Spleen (tissue), 11 donors: ENCODE results near the gene SLC9C1. TPM values are rescaled to one million over a fixed set of nuclear protein-coding genes. Genes with fewer than 3 reads are reported as not detected.

Experiments used
- DNase-seq: peaks from one replicate; pipeline ENCODE4 v3.0.0-alpha.2; 2020
- H3K27ac ChIP-seq, 8 donors: fragments of 200-600 bp; sonication (generic) in 7 of 8; 1 replicate in 4 of 8; 2 replicates in 4 of 8; pipeline versions ENCODE4 v1.5.0 to v1.8.0; 2016 to 2021; ENCODE audit warnings: inconsistent platforms in 4 of 8, mild to moderate bottlenecking in 4 of 8, moderate library complexity in 1 of 8
- H3K27me3 ChIP-seq, 7 donors: fragments of 200-600 bp; sonication (generic) in 6 of 7; replicated peaks in 1 of 7; 1 replicate in 4 of 7; 2 replicates in 3 of 7; pipeline versions ENCODE4 v1.5.0 to v1.8.0; 2016 to 2021; ENCODE audit warnings: inconsistent platforms in 3 of 7, mild to moderate bottlenecking in 1 of 7
- H3K36me3 ChIP-seq, 6 donors: fragments of 200-600 bp; sonication (generic) in 5 of 6; 1 replicate in 4 of 6; 2 replicates in 2 of 6; pipeline versions ENCODE4 v1.5.0 to v1.8.0; 2016 to 2021; ENCODE audit warnings: inconsistent platforms in 2 of 6
- H3K4me1 ChIP-seq, 6 donors: fragments of 200-600 bp; sonication (generic) in 5 of 6; 1 replicate in 3 of 6; 2 replicates in 3 of 6; pipeline versions ENCODE4 v1.5.0 to v1.8.0; 2016 to 2021; ENCODE audit warnings: inconsistent platforms in 3 of 6
- H3K4me3 ChIP-seq, 8 donors: fragments of 200-600 bp; sonication (generic) in 7 of 8; 1 replicate in 4 of 8; 2 replicates in 4 of 8; pipeline versions ENCODE4 v1.5.0 to v1.8.0; 2016 to 2021; ENCODE audit warnings: inconsistent platforms in 4 of 8, mild to moderate bottlenecking in 4 of 8, moderate library complexity in 2 of 8
- H3K9me3 ChIP-seq, 8 donors: fragments of 200-600 bp; sonication (generic) in 7 of 8; 1 replicate in 4 of 8; 2 replicates in 4 of 8; pipeline versions ENCODE4 v1.5.0 to v1.8.0; 2016 to 2021; ENCODE audit warnings: inconsistent platforms in 4 of 8
- POLR2A ChIP-seq, 3 donors: fragments of 450-650 bp; IDR thresholded peaks; one replicate each; pipeline ENCODE4 v1.5.1; 2017; ENCODE audit warnings: antibody characterized with exemption in 3 of 3, mild to moderate bottlenecking in 1 of 3
- POLR2AphosphoS5 ChIP-seq, 3 donors: sonication (generic); formaldehyde crosslinking; IDR thresholded peaks; one replicate each; pipeline ENCODE4 v1.5.1; 2017; ENCODE audit warnings: antibody characterized with exemption in 3 of 3
- WGBS, 5 donors: extraction: QIAGEN DNeasy Blood & Tissue Kit in 3 of 5; methylation state at CpG; one replicate each; pipeline versions ENCODE4 v1.1.5 to v1.1.7; 2013 to 2018; 5-methylcytosine and 5-hydroxymethylcytosine counted together
- intact Hi-C: fragments of 100-400 bp; cut with DNase I; formaldehyde crosslinking; loops from one replicate; pipeline ENCODE4 v1.15.0; 2023; ENCODE audit warnings: low total_unique reads
- polyA plus RNA-seq, 3 donors: library from polyadenylated mRNA; stranded (reverse); fragments of 200-250 nt; gene quantifications; one replicate each; pipeline ENCODE4 v1.2.1, GENCODE V29; 2013
- total RNA-seq, 7 donors: library from RNA; depleted of rRNA in 3 of 7; stranded (reverse); fragments of >200 nt in 3 of 7; fragmentation: NEBNext Ultra II Directional in 4 of 7; extraction: Animal tissue kit (Norgen Biotek cat#: 25700) in 4 of 7; gene quantifications; one replicate each; pipeline versions ENCODE4 v1.1.0 to v1.2.1, GENCODE V29; 2016 to 2021
- TF ChIP-seq, protein P1 (sequence below), 11 experiments: fragments of 200-600 bp in 7 of 11; fragments of 450-650 bp in 4 of 11; sonication (generic) in 4 of 11; IDR thresholded peaks in 8 of 11; conservative IDR thresholded peaks in 3 of 11; 1 replicate in 7 of 11; 2 replicates in 4 of 11; pipeline versions ENCODE4 v1.4.0 to v1.8.0; 2016 to 2021; ENCODE audit warnings: antibody characterized with exemption in 11 of 11, inconsistent platforms in 4 of 11, mild to moderate bottlenecking in 1 of 11
- donor health status: healthy with polysubstance abuse.
- donor health status: DM: no; HTN: no; CAD: no; lungs with moderate emphysema.
- donor health status: DM: no; HTN: no; CAD: no.
- donor health status: Bipolar disorder and iron deficiency.
- donor health status: healthy.
- donor health status: DM: no; HTN: no; CAD: no.
- donor health status: DM: yes; HTN: yes; CAD: no.

SLC9C1 gene
- total and polyA plus RNA-seq, 10 donors: 0.05 to 0.18 TPM; not detected in 8

DNA sequence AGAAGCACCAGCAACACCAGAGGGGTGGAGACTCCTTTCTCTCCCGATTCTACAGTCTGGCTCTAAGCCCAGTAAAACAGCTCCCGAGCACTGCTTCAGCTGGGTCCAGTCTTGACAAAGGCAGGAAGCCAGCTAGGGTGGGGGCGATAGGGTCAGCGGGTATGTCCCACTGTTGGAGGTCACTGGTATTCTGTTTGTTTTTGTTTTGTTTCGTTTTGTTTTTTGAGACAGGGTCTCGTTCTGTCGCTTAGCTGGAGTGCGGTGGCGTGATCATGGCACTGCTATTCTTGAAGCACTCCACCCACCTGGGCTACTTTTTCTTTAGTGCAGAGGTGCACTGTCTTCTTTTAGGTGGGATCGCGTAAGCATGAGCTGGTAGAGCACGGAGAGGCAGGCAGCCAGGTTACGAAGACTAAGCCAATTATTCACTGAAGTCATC, 177.2 kb downstream of the SLC9C1 start:
- Histone ChIP-seq H3K4me1 (peaks cover 6 to 100% (median 59%) of the 10 kb centered on the region in 6 donors), H3K27ac (peak overlapping the region in 5 of 8 donors; percentile 31 to 68 (median 47)), H3K9me3 (no peaks in the 10 kb centered on the region), H3K36me3 (no peaks in the 10 kb centered on the region), H3K27me3 (no peaks in the 10 kb centered on the region), H3K4me3 (peak overlapping the region in 3 of 8 donors; percentile 11 to 55 (median 30))
- DNase-seq: no peak
- intact Hi-C loops: no loop called here
- TF ChIP-seq, protein P1, sequence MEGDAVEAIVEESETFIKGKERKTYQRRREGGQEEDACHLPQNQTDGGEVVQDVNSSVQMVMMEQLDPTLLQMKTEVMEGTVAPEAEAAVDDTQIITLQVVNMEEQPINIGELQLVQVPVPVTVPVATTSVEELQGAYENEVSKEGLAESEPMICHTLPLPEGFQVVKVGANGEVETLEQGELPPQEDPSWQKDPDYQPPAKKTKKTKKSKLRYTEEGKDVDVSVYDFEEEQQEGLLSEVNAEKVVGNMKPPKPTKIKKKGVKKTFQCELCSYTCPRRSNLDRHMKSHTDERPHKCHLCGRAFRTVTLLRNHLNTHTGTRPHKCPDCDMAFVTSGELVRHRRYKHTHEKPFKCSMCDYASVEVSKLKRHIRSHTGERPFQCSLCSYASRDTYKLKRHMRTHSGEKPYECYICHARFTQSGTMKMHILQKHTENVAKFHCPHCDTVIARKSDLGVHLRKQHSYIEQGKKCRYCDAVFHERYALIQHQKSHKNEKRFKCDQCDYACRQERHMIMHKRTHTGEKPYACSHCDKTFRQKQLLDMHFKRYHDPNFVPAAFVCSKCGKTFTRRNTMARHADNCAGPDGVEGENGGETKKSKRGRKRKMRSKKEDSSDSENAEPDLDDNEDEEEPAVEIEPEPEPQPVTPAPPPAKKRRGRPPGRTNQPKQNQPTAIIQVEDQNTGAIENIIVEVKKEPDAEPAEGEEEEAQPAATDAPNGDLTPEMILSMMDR (IDR thresholded peaks at IDR 0.05 in 8 of 11, conservative IDR thresholded peaks at IDR 0.05 in 3 of 11): no peak
- TF ChIP-seq POLR2AphosphoS5 (IDR thresholded peaks at IDR 0.05) (no peak), POLR2A (IDR thresholded peaks at IDR 0.05) (no peak)
- 59 to 74% (median 66%) methylated on average over 13 of the region's 13 CpGs for WGBS, 5 donors

DNA sequence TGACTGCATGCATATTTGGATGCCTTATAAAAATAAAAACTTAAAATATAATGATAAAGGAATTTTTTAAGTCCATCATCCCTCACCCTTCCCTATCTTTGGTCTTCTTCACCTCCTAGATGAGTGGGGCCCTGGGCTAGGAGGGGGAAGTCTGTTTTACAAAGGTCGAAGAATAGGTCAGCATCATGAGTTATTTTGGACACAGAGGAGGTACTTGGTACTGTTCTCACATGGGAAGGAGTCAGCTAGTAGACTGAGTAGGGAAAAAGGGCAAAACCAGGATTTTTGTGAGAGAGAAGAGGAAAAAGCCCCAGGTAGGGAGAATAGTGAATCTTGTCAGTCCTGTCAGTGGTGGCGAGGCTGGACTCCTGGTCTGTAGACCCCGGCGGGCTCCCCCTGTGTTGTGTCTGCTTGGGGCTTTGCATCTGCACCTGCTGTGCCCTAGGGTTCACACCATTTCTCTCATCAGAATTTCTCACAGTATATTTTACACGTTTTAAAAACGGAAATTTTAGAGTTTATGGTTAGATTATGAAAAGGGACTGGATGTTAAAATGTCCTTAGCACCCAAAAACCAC, 178.1 kb downstream of the SLC9C1 start:
- intact Hi-C loops: no loop called here
- peaks cover 0 to 4% (median 0%) of the 10 kb centered on the region in 7 donors for H3K27me3 ChIP-seq
- peak overlapping the region in 2 of 8 donors; percentile 54 to 64 for H3K27ac ChIP-seq
- H3K4me1 ChIP-seq: peaks cover 0 to 95% (median 53%) of the 10 kb centered on the region in 6 donors
- H3K4me3 ChIP-seq: no peak overlapping the region
- H3K36me3 ChIP-seq: no peaks in the 10 kb centered on the region
- TF ChIP-seq, protein P1 (IDR thresholded peaks at IDR 0.05 in 8 of 11, conservative IDR thresholded peaks at IDR 0.05 in 3 of 11): no peak
- TF ChIP-seq POLR2AphosphoS5 (IDR thresholded peaks at IDR 0.05) (no peak), POLR2A (IDR thresholded peaks at IDR 0.05) (no peak)
- no peak for DNase-seq
- 59 to 78% (median 70%) methylated on average over 6 of the region's 6 CpGs for WGBS, 5 donors
- H3K9me3 ChIP-seq: no peaks in the 10 kb centered on the region

- intact Hi-C loops: no loop called here
- 65 to 79% (median 74%) methylated on average over 6 of the region's 6 CpGs for WGBS, 5 donors
These were observed 178.8 kb downstream of the SLC9C1 start for GRCh38 chr3:112115161-112115739.

More at GRCh38 chr3:112115161-112115739, 178.8 kb downstream of the SLC9C1 start:
- no peaks in the 10 kb centered on the region for H3K9me3 ChIP-seq
- peaks cover 0 to 4% (median 0%) of the 10 kb centered on the region in 7 donors for H3K27me3 ChIP-seq
- no peaks in the 10 kb centered on the region for H3K36me3 ChIP-seq
- peaks cover 0 to 89% (median 48%) of the 10 kb centered on the region in 6 donors for H3K4me1 ChIP-seq
- H3K4me3 ChIP-seq: no peak overlapping the region
- H3K27ac ChIP-seq: peak overlapping the region in 3 of 8 donors; percentile 11 to 64 (median 54)
- no peak for DNase-seq
- TF ChIP-seq POLR2AphosphoS5 (IDR thresholded peaks at IDR 0.05) (no peak), POLR2A (IDR thresholded peaks at IDR 0.05) (no peak)
- TF ChIP-seq, protein P1 (IDR thresholded peaks at IDR 0.05 in 8 of 11, conservative IDR thresholded peaks at IDR 0.05 in 3 of 11): no peak
